Activated CD8-positive, alpha-beta T cell treated with anti-CD3 and anti-CD28 coated beads for 36 hours (primary cell): ENCODE data around the gene IDS. TPM values are rescaled to one million over a fixed set of nuclear protein-coding genes. Genes with fewer than 3 reads are reported as not detected.

Experiments
- ATAC-seq: fragments of 200-7000 bp; cut with Tn5 transposase; one replicate; pipeline ENCODE4 v1.10.0; 2021; ENCODE audit warnings: mild to moderate bottlenecking, moderate library complexity
- CTCF ChIA-PET: fragments of 350-600 bp; sonication (Branson Sonifier 250); formaldehyde crosslinking; loops from one replicate; lab custom pipeline; 2021; ENCODE audit warnings: antibody characterized with exemption; lab: Charles Lee
- POLR2A ChIA-PET: fragments of 350-600 bp; sonication (Branson Sonifier 250); formaldehyde crosslinking; loops from one replicate; lab custom pipeline; 2021; ENCODE audit warnings: antibody characterized with exemption; lab: Charles Lee
- DNase-seq: peaks from one replicate; pipeline ENCODE4 v3.0.0-alpha.2; 2020
- H3K27ac Mint-ChIP-seq: one replicate; pipeline ENCODE4 v1.8.0; 2021; ENCODE audit warnings: mild to moderate bottlenecking, mixed read lengths
- H3K27me3 Mint-ChIP-seq: one replicate; pipeline ENCODE4 v1.8.0; 2021; ENCODE audit warnings: mixed read lengths
- H3K36me3 Mint-ChIP-seq: one replicate; pipeline ENCODE4 v1.8.0; 2021; ENCODE audit warnings: low read depth, mixed read lengths
- H3K4me1 Mint-ChIP-seq: one replicate; pipeline ENCODE4 v1.8.0; 2021; ENCODE audit warnings: low read depth, mixed read lengths
- H3K4me3 Mint-ChIP-seq: one replicate; pipeline ENCODE4 v1.8.0; 2021; ENCODE audit warnings: mild to moderate bottlenecking, moderate library complexity, mixed read lengths
- H3K9me3 Mint-ChIP-seq: one replicate; pipeline ENCODE4 v1.8.0; 2021; ENCODE audit warnings: mixed read lengths
- CTCF ChIP-seq: fragments of 200-600 bp; IDR thresholded peaks from one replicate; pipeline ENCODE4 v1.8.0; 2022; ENCODE audit warnings: antibody characterized with exemption, mild to moderate bottlenecking
- intact Hi-C: fragments of 100-400 bp; cut with micrococcal nuclease; formaldehyde crosslinking; loops from one replicate; pipeline ENCODE4 v1.10.0; 2022
- total RNA-seq, 2 experiments: library from RNA; stranded (reverse); gene quantifications; one replicate each; pipeline ENCODE4 v1.2.3, GENCODE V29; 2021

Gene IDS
- total RNA-seq, 2 experiments from 2014 or later, result 44.8 to 50.6 TPM

GRCh38 chrX:149433451-149433850, 71.7 kb downstream of the IDS start:
- Mint-ChIP-seq H3K4me1 (no peaks in the 10 kb centered on the region), H3K36me3 (no peaks in the 10 kb centered on the region), H3K4me3 (no peak overlapping the region), H3K27me3 (no peaks in the 10 kb centered on the region), H3K9me3 (no peaks in the 10 kb centered on the region), H3K27ac (no peak overlapping the region)
- POLR2A ChIA-PET, result no interaction called here
- intact Hi-C loops, result no loop called here
- no peak for TF ChIP-seq CTCF
- DNase-seq (no peak), ATAC-seq (no peak)
- CTCF ChIA-PET, result no interaction called here

- H3K27me3 Mint-ChIP-seq, result no peaks in the 10 kb centered on the region
- H3K36me3 Mint-ChIP-seq, result no peaks in the 10 kb centered on the region
These were observed 72.1 kb downstream of the IDS start for GRCh38 chrX:149433051-149433450.

More at GRCh38 chrX:149433051-149433450, 72.1 kb downstream of the IDS start:
- Mint-ChIP-seq H3K27ac (no peak overlapping the region), H3K4me3 (no peak overlapping the region), H3K9me3 (no peaks in the 10 kb centered on the region), H3K4me1 (no peaks in the 10 kb centered on the region)
- ChIA-PET POLR2A (no interaction called here), CTCF (no interaction called here)
- intact Hi-C loops, result no loop called here
- DNase-seq (no peak), ATAC-seq (no peak)
- no peak for TF ChIP-seq CTCF

Other genes starting within 250 kb of the IDS start
- gene EOLA1, start 35.7 kb upstream of the IDS start, total RNA-seq, result 10 to 100 TPM; 60.3 to 60.7 TPM
- gene HSFX3, start 44.6 kb upstream of the IDS start, total RNA-seq, result not detected
- gene MAGEA9B, start 82.2 kb upstream of the IDS start, total RNA-seq, result not detected
- gene HSFX2, start 90.0 kb upstream of the IDS start, total RNA-seq, result not detected
- gene TMEM185A, start 126.5 kb upstream of the IDS start, total RNA-seq, result 10 to 100 TPM; 13.2 to 14.6 TPM
- gene MAGEA11, start 206.8 kb upstream of the IDS start, total RNA-seq, result not detected